GM21390 (cell line): ENCODE data around the gene VAV2.

Experiments used
- ATAC-seq: cut with Tn5 transposase; IDR thresholded peaks from one replicate; pipeline ENCODE4 v1.9.1; 2021; ENCODE audit not compliant: unreplicated experiment

VAV2 gene

DNA sequence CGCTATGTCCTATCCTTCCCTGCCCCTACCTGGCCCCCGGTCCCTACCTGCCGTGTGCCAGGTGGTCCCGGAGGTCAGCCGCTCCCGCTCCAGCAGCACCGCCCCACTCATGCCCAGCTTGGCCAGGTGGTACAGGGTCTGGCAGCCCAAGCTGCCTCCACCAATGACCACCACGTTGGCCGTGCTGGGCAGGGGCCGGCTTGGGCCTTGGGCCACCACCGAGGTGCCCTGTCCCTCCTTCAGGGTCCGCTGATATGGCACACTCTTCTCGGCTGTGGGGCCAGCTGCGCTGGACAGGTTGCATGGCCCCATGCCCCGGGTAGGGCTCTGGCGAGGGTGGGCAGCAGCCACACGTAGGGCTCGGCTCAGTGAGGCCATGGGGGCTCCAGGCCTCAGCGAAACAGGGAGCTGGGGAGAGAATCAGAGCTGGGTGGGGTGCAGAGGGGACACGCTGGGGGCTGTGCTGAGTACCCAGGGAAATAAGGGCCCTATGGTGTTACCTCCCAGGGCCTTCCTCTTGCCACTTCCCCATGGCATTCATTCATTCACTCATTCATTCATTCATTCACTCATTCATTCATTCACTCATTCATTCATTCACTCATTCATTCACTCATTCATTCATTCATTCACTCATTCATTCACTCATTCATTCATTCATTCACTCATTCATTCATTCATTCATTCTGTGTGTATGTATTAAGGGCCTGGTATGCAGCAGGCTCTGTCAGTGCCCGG lies 258.2 kb downstream of the VAV2 start:
- no peak for ATAC-seq

DNA sequence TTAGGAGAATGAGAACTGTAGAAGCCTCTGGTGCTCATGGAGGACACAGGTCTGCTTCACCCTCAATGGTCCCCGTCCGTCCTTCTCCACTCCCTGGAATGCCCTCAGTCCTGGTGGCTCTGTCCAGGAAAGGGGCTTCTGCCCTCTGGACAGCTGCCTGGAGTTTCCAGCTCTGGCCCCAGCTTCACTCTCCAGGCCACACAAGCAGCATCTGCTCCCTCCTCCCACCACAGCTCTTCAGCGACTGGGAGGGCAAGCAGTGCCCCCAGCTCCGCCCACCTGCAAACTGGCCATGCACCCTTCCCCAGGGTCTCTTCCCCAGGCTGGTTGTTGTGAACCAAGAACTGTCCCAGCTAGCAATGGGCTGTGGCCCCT lies 258.7 kb downstream of the VAV2 start:
- no peak for ATAC-seq

- ATAC-seq, result no peak
Observed at GRCh38 chr9:133732639-133733408, 259.3 kb downstream of the VAV2 start.

- ATAC-seq, result no peak
Observed at GRCh38 chr9:133731876-133732638, 260.1 kb downstream of the VAV2 start.

DNA sequence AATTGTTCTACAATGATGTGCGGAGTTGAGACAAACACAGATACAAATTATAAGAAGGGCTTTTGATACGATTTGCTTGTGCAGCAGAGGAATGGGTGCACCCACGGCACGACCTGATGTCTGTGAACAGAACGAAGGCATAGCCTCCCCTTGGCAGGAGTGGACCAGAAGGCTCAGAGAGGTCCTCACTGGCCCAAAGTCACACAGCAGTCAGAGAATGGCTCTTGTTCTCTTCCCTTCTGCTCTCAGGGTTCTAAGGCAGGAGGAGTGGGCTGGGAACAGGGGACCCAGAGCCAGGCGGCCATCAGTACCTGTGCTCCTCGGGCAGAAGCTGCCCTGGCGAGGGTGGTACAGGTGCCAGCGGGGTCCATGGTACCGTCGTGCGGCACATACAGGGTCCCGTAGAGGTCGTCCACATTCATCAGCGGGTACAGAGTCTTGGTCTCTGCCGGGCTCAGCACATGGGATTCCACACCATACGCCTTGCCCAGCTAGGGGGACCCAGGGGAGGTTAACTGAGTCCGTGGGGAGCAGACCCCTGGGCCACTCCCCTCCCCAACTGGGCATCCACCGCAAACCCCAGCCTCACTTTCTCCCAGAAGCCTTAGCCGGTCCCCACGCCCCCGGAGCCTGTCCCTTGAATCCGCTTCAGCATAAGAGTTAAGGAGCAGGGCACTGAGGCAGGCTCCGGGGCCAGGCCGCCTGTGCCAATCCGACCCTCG lies 261.0 kb downstream of the VAV2 start:
- ATAC-seq, result no peak

DNA sequence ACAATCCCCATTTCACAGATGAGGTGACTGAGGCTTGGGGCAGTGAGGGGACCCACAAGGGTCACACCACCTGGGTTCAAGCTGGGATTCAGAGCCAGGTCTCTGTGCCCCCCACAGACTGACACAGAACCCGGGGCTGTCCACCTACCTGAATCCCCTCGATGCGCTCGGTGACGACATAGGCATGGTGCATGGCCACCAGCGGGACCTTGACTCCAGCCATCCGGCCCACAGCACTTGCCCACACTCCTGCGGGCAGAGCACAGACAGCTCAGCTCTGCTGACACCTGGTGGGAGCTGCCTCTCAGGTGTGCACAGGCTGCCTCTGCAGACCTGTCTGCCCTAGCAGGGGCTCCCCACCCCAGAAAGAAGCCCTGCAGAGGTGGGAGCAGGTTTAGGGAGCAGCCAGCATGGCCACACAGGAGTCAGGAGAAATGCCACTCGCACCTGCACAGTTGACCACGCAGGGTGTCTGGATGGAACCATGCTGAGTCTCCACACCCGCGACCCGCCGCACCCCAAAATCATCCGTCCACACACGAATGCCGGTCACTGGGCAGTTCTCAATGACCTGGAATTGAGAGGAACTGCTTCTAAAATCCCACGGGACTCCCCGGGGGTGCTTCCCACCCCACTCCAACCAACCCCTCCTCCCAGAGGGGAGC lies 262.4 kb downstream of the VAV2 start:
- ATAC-seq, result no peak

GRCh38 chr9:133728856-133729616 lies 263.1 kb downstream of the VAV2 start:
- ATAC-seq, result no peak

DNA sequence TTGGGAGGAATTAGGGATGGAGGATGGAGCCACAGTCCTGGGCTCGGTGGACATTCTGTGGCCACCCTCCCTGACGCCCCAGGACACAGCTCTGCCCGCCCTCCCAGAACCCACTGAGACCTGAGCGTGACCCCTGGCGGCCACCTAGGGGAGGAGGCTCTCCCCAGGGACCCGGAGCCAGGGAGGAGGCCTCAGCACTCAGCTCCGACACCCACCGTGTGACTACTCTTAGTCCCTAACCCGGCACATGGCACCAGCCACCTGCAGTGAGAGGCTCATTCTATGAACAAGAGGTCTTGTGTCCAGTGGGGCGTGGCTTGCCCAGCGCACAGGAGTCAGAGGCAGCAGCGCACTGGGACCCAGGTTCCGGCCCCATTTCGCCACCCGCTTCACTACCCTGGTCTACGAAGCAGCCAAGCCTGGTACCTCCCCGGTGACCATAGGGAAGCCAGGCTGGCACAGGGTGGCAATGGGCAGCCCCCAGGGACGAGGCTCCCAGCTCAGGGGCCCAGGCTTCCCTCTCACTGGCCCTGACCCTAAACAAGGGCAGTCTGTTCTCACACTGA lies 264.2 kb downstream of the VAV2 start:
- no peak for ATAC-seq

GRCh38 chr9:133727277-133727875 lies 264.7 kb downstream of the VAV2 start:
- ATAC-seq, result no peak

DNA sequence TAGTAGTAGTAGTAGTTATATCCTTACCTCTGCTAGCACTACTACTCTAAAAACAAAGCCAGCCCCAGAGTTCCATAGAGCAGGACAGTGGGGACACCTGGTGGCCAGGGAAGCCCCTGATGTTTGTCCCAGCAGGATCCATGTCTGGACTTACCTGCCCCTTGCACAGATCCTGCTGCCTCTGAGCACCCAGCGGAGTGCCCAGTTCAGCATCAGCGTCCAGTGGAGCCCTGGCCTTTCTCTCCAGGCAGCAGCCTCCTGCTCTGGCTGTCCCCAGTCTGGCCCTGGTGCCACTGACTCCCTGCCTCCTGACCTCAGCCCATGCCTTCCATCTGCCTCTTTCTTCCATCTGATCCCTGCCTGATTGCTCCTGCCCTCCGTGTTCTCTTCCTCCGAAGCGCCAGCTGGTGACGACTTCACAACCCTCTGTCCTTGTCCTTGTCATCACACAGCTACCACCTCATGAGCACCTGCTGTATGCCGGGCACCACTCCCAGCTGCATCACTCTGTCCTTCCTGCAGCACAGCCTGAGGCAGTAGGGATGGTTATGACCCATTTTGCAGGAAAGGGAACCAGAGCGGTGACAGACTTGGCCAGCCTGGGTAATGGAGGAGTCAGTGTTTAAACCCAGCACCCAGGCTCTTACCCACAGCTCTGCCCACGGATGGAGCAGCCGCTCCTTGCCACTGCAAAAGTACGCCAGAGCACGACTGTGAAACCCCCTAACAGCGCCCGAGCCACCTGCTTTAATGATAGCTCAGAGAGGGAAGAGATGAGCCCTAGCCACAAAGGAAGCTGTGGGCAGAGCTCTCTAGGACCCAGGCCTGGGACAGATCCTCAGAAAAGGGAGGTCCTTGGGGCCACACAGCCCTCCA lies 265.5 kb downstream of the VAV2 start:
- no peak for ATAC-seq

DNA sequence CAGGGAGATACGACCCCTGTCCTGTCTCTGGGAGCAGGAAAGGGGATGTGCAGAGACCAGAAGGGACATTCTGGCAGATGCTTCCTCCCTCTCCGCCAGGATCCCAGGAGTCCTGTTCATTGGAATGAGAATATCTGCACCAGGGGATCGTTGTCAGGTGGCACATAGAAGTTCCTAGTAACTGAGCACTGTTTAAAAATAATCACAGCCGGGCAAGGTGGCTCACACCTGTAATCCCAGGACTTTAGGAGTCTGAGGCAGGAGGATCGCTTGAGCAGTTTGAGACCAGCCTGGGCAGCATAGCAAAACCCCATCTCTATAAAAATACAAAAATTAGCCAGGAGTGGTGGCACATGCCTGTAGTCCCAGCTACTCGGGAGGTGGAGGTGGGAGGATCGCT lies 266.2 kb downstream of the VAV2 start:
- ATAC-seq, result no peak

- no peak for ATAC-seq
Observed at GRCh38 chr9:133718563-133719315, 273.4 kb downstream of the VAV2 start.

GRCh38 chr9:133717113-133718031 lies 274.8 kb downstream of the VAV2 start:
- ATAC-seq, result no peak

DNA sequence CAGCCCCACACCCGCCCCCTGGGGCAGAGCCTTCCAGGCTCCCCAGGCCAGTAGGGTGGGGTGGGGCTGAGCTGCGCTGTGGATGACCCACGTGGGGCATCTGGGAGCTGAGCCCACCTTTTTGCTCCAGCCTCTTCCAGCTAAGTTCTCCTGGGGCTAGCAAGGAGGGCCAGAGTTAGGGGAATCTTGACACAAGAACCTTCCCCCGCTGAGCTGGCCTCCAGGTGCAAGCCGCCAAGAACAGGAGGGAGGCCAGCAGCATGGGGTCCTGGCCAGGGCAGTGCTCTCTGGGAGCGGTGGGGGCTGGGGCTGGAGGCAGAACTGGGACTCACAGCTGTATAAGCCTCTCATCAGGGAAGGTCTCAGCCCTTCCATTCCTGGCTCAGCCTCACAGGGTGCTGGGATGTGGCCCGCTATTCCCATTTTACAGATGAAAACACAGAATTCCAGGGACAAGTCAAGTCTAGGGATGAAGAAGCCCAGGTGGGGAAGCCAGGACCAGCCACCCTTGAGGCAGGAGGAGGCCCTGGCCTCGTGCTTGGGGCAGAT lies 275.5 kb downstream of the VAV2 start:
- no peak for ATAC-seq

DNA sequence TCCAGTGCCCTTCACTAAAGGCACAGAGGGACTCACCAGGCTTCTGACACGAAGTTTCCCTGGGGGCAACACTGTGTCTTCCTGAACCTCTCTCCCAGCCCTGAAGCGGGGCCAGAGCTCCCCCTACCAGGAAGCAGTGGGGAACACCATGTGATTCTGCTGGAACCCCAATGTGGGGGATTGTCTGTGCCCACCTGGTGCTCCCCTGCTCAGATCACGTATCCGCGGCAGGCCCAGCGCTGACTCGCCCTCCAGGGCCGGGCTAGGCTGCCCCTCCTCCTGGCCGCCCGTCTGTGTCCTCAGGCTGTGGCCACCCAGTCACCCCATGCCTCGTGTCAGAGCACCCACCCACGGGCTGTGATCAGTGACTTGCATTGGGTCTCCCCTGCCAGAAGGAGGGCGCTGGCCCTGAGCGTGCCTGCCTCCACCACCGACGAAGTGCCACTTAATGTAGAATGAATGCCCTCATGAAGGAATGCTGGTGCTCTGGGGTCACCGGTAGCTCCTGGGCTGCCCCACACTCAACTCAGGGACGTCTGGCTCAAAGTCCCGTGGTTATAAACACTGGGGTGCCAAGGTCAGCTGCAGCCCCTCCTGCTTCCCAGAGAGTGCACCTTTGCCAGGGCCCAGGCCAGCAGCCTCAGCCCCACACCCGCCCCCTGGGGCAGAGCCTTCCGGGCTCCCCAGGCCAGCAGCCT lies 276.1 kb downstream of the VAV2 start:
- ATAC-seq, result no peak
